ENCODE data around the gene UGT1A4. TPM values are rescaled to one million over a fixed set of nuclear protein-coding genes. Genes with fewer than 3 reads are reported as not detected.

UGT1A4 gene
- total RNA-seq, 4 donors from 2014 or later: not detected

DNA sequence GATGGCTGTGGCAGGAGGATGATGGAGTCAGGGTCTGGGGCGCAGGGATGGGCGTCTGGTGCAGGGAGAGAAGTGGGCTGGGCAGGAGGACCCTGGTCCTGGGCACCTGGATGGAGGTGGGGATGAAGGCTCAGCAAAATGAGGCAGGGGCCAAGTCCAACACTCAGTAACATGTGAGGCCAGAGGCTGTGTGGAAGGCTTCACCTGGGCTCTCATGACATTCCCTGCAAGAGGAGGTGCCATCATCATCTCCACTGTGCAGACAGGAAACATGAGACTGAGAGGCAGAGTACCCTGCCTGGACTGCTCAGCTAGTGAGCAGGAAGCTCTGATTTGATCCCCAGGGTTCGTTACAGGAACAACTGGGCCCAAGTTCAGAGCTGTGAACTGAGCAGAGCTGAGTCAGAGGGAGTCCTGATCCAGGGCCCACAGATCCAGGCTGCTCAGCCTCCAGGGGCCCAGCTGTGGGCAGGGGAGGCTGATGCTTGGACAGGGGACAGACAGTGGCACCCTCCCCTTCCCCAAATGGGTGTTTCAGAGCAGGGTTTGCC lies 98.9 kb downstream of the UGT1A4 start:
- ATAC-seq (ENCODE audit: low FRiP score) (no peak), DNase-seq (ENCODE audit: low spot score) (peak; percentile 8)
- TF ChIP-seq, protein P1, sequence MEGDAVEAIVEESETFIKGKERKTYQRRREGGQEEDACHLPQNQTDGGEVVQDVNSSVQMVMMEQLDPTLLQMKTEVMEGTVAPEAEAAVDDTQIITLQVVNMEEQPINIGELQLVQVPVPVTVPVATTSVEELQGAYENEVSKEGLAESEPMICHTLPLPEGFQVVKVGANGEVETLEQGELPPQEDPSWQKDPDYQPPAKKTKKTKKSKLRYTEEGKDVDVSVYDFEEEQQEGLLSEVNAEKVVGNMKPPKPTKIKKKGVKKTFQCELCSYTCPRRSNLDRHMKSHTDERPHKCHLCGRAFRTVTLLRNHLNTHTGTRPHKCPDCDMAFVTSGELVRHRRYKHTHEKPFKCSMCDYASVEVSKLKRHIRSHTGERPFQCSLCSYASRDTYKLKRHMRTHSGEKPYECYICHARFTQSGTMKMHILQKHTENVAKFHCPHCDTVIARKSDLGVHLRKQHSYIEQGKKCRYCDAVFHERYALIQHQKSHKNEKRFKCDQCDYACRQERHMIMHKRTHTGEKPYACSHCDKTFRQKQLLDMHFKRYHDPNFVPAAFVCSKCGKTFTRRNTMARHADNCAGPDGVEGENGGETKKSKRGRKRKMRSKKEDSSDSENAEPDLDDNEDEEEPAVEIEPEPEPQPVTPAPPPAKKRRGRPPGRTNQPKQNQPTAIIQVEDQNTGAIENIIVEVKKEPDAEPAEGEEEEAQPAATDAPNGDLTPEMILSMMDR (IDR thresholded peaks at IDR 0.05): no peak

DNA sequence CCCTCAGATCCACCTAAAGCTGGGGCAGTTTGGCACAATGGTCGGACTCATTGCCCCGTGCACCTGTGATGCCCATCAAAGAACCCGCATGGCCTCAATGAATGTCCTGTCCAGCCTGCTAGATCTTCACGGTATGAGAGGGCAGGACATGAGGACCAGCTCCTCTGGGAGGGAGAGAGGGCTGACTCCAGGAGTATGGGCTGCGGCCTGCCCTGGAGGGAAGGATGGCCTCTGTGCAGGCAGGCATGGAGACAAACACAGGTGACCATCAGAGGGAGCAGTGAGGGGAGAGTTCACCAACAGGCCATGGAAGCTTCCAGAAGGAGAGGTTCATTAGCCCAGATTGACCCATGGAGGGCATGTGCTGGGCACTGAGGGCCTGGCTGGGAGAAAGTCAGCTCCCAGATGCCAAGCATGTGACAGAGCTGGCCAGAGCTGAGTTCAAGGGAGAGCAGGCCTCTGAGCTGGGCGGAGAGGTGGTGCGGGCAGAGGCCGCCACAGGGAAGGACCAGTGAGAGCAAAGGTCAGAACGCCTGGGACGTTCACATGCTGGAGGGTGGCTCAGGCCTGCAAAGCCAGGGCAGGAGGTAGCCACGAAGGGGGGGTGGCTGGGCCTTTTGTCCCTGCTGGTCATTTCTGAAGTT lies 99.6 kb downstream of the UGT1A4 start:
- DNase-seq (ENCODE audit: low spot score): no peak
- no peak for ATAC-seq (ENCODE audit: low FRiP score)
- TF ChIP-seq, protein P1 (IDR thresholded peaks at IDR 0.05): no peak

DNA sequence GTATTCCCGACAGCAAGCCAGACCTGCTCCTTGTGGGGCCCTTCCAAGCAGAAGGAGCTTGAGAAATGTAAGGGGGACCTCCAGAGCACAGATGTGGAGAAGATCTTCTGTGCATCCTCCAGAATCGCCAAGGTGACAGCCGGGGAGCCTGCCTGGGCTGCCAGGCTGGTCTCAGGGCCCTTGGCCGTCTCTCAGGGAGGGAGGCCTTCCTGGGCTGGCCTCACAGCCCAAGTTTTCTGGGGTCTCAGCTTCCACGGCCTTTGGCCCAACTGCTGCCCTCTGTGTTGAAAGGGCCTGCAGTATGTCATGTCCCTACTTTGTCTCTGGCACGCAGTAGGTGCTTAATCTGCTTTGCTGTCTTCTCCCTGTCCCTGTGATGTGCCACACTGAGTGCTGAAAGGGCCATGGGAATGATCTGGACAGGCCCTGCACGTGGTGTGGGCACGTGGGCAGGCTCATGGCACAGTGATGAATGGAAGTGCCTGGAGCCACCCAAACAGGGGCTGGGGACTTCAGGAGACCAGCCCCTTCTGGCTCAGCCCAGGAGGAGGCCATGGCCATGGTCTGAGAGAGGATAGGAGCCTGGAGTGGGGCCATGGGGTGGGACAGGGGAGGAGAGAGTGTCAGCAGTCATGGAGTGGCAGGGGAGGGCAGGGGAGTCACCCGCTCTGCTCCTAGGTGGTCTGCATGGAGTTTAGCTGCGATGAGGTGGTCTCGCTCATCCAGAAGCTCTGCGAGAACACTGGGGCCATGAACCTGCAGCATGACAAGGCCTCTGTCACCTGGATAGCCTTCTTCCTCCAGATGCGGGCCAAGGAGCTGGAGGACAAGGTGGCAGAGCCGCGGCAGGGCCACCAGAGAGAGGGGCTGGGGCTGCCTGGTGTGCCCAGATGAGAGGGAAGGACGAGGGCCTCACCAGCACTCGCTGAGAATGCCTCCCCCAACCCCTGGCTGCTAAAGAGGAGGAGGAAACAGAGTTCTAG lies 100.4 kb downstream of the UGT1A4 start:
- DNase-seq (ENCODE audit: low spot score) (no peak), ATAC-seq (ENCODE audit: low FRiP score) (no peak)

DNA sequence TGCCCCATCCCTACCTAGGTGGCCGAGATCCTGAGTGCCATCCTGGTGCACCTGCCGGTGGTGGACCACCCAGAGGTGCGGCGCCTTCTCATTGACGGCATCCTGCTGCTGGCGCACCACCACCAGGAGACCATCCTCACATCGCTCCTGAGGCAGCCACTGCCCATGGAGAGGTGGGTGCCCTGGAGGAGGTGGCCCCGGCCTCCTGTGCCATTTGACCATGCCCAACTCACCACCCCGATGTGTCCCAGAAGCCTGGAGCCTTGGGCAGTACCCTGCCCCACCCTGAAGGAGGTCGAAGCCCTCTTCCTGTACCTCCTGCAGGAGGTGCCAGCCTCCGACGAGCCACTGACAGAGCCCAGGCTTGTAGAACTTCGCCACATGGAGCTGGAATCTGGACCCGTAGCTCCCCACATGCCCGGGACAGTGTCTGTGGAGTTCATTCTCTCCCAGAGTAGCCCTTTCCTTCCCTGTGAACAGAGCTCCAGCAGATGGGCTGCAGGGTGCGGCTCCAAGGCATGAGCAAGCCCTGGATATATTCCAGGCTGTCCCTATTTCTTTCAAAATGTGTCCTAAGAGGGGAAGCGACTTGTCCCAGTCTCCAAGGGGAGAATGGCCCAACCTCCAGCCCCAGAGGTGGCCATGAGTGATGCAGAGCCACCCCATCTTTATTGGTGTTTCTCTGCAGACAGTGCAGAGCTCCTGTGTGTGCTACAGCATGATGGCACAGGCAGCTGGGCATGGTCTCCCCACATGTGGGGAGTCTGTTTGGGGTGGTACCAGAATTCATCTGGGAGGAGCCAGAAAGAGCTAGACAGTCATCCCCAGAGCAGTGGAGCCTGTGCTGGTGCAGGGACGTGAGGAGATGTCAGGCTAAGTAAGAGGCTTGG lies 101.6 kb downstream of the UGT1A4 start:
- ATAC-seq (ENCODE audit: low FRiP score): no peak
- DNase-seq (ENCODE audit: low spot score): no peak

More for the DNA sequence above, 100.4 kb downstream of the UGT1A4 start:
- TF ChIP-seq, protein P1 (IDR thresholded peaks at IDR 0.05): no peak

DNA sequence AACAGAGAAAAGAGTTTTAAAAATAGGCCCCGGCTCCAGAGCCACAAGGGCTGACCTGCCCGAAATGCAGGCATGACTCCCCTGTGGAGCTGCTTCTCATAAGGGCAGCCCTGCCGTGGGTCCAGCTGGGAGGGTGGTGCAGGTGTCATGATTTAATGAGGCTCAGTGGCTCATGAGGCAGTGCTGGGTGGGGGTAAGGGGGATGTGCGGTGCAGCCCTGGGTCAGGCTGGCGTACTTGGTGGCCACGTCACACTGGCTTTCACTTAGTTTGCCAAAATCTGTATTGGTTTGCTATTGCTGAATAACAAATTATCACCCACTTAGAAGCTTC lies 102.2 kb downstream of the UGT1A4 start:
- DNase-seq (ENCODE audit: low spot score): no peak
- TF ChIP-seq, protein P1 (IDR thresholded peaks at IDR 0.05): no peak
- ATAC-seq (ENCODE audit: low FRiP score): no peak

More for the DNA sequence above, 101.6 kb downstream of the UGT1A4 start:
- TF ChIP-seq, protein P1 (IDR thresholded peaks at IDR 0.05): no peak

DNA sequence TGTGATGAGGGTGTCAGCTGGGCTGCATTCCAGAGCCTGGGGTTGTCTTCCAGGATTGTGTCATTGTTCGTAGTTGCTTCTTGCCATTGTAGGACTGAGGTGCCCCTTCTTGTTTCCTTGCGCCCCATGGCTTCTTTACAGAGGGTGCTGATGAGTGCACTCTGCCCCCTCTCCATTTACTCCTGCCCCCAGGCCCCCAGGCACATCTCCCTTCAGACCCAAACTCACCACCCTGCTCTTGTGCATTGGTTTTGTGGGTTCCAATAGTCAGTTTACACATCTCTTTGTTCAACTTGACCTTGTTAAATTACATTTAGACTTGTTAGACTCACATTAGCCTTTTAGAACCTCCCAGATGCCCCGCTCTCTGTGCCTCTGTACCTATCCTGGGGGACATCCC lies 102.7 kb downstream of the UGT1A4 start:
- DNase-seq (ENCODE audit: low spot score): no peak
- no peak for ATAC-seq (ENCODE audit: low FRiP score)
- TF ChIP-seq, protein P1 (IDR thresholded peaks at IDR 0.05): no peak
